ENCODE measurements around the gene WNT5A.

DNA sequence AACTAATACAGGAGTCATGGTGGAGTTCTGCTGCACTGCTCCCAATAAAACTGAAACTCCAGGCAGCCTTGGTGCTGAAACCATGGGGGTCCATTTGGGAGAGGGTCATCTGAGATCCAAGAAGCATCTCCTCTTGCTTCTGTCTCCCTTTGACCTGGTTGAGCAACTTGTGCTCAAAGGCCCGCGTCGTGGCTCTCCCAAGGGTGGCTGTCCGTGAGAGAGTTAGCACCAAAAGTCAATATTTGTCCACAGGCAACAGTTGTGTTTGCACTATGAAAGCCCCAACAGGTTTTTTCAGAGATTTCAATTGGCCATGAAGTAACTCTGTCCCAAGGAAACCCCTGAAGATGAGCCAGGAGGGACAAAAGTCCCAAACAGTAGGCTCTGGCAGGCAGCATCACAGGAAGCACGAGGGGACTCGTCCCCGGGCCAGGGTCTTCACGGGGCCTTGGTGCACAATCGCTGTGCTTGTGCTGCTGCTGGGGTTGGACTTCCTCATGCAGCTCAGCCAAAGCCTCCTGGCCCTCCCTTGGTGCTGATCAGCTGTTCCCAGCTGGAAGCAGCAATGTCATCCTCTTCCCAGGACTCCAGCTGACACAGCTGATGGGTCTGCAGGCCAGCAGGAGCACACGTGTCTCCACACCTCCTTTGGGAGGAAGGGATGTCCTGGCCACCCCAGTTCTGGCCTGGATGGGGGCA, 39.4 kb upstream of the WNT5A start:
- TF ChIP-seq, protein P1, sequence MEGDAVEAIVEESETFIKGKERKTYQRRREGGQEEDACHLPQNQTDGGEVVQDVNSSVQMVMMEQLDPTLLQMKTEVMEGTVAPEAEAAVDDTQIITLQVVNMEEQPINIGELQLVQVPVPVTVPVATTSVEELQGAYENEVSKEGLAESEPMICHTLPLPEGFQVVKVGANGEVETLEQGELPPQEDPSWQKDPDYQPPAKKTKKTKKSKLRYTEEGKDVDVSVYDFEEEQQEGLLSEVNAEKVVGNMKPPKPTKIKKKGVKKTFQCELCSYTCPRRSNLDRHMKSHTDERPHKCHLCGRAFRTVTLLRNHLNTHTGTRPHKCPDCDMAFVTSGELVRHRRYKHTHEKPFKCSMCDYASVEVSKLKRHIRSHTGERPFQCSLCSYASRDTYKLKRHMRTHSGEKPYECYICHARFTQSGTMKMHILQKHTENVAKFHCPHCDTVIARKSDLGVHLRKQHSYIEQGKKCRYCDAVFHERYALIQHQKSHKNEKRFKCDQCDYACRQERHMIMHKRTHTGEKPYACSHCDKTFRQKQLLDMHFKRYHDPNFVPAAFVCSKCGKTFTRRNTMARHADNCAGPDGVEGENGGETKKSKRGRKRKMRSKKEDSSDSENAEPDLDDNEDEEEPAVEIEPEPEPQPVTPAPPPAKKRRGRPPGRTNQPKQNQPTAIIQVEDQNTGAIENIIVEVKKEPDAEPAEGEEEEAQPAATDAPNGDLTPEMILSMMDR (IDR thresholded peaks at IDR 0.05): no peak
- no peak for TF ChIP-seq POLR2A (IDR thresholded peaks at IDR 0.05)

Data from right lobe of liver (tissue), 4 donors.